GM18511 (cell line): ENCODE measurements around the gene KIAA2012.
"Not testable (repeated sequence)": the region's sequence is repeated elsewhere in the genome, so short reads cannot be mapped to it uniquely, and the experiment has no call there.

ENCODE experiments used
- ATAC-seq: cut with Tn5 transposase; IDR thresholded peaks from one replicate; pipeline ENCODE4 v1.9.1; 2021; ENCODE audit warnings: mild to moderate bottlenecking, moderate library complexity; ENCODE audit not compliant: unreplicated experiment

Gene KIAA2012

DNA sequence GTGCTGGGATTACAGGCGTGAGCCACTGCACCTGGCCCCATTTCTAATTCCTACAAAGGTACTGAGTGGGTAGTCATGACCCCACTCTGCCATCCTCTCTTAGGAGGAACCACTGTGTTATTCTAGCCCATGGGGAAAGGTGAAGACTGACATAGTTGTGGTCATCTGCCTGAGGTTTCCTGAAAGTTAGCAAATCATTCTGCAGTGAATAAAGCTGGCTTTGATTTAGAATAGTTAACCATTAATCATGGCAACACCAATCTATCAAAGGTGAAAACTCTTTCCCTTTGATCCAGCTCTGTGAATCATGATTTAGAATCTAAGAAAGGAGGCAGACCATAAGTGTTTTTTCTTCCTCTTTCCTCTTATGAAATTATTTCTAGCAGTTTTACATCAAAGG is 114.5 kb downstream of the KIAA2012 start:
- ATAC-seq, result no peak

DNA sequence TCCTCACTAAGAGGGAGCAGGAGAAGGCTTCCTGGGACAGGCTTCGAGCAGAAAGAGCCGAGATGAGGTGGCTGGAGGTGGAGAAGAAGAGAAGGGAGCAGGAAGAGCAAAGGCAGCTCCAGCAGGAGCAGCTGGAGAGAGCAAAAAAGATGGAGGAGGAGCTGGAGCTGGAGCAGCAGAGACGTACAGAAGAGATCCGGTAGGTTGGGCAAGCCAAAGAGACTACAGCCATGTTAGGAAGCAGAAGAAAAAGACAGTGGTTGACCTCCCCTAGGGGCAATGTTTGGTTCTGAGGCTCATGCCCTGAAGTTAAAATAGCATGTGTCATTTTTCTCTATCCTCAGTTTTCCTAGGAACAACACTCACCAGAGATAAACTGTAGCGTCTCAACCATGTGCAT is 120.2 kb downstream of the KIAA2012 start:
- no peak for ATAC-seq

DNA sequence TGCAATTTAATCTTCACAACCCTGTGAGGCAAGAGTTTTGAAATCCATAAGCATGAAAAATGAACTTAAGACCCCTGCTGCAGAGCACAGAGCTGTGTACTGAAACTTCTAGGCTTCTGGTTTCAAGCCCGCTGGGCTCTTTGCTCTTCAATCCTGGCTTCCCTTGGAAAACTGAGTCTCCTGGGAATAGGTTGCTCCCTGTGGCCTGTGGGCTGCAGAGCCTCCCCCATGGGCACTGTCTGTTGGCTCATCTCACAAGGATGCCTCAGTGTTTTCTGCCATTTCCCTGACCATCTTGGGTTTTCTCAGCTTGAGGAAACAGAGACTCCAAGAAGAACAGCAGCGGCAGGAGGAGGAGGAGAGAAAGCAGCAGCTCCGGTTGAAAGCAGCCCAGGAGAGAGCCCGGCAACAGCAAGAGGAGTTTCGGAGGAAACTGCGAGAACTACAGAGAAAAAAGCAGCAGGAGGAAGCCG is 120.9 kb downstream of the KIAA2012 start:
- no peak for ATAC-seq

DNA sequence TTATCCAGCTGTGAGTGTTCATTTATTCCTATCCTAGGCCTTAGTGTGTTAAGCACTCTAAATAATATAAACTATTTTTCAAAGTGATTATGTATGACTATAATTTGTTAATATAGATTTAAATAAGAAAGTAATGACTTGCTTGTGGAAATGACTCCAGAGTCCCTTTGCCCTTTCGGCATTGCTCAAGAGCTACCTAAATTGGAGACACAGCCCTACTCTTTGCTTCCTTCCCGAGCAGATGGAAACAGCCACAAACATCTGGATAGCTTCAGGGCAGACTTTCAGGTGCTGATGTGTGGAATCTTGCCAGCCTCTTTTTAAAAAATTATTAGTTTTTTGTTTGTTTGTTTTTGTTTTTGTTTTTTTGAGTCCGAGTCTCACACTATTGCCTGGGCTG is 121.4 kb downstream of the KIAA2012 start:
- no peak for ATAC-seq

DNA sequence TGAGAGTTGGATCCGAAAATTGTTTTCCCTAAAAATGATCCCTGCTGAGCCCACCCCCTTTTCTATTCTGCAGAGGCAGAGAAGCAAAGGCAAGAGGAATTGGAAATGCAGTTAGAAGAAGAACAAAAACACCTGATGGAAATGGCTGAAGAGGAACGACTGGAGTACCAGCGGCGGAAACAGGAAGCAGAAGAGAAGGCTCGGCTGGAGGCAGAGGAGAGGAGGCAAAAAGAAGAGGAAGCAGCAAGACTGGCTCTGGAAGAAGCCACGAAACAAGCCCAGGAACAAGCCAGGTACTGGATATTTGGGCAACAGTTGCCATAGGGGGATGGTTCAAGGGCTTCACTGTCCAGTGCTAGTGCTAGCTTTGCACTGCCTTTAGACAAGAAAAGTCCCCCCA is 123.7 kb downstream of the KIAA2012 start:
- no peak for ATAC-seq

DNA sequence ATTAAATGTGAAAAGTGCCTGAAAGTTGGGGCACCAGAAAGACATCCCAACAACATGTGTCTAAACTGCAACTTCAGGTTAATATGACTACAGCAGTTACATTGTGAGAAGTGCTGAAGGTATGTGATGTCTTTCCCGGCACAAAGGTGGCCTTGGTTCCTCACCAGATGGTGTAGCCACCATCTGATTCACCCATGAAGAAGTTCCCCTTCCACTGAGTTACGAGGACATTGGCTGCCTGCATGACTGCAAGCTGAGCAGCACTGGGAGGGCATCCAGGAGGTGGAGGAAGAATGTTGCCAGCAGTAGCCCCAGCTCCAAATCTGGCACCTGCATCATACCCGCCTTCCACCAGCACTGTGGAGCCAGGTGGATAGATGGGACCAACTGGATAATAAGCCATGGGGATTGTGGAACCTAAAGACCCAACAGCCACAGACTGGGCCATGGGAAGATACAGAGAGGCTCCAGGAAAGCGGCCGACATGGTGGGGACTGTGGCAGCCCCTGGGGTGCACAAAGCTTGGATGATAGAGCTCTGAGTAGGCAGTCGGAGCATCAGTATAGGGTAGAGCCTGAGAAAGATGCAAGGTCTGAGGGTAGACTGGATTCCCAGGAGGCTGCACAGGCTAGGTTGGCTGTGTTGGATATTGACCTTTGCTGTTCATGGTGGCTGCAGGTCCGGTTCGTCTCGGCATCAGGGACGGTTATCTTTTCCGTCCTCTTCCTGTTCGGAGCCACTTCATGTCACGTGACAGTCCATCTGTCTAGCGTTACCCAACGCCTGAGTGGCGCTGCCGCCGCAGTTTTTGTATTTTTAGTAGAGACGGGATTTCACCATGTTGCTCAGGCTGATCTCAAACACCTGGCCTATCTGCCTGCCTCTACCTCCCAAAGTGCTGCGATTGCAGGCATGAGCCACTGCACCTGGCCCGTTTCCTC is 128.4 kb downstream of the KIAA2012 start:
- no peak for ATAC-seq

DNA sequence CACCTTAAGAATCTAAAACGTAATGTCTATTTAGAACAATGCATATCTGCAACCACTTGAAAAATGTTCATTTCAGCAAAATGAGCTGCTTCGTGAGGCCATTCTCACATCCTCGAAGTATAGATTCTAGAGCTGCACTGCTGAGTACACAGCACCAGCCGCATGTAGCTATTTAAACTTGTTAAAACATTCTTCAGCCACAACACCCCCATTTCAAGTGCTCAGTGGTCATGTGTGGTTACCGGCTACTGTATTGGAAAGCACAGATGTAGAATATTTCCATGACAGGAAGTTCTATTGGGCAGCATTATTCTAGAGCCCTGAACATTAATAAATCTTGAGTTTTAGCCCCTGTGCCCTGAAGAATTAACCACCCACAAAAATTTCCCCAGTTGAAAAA is 130.3 kb downstream of the KIAA2012 start:
- no peak for ATAC-seq

DNA sequence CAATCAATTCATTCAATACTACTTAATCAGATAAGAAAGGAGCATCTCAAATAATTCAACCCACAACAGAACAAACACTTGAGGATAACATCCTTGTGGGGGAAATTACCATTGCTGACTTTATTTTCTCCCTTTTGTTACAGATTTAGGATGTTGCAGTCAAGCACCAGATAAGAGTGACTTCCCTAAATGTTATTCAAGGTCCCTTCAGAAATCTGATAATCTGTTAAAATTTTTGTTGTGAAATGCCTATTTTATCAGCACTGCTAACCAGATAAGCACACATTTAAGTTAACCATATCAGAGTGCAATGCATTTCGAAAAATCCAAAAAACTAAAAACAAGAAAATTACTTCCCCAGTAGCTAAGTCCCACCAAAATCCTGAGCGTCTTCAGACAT is 131.8 kb downstream of the KIAA2012 start:
- no peak for ATAC-seq

DNA sequence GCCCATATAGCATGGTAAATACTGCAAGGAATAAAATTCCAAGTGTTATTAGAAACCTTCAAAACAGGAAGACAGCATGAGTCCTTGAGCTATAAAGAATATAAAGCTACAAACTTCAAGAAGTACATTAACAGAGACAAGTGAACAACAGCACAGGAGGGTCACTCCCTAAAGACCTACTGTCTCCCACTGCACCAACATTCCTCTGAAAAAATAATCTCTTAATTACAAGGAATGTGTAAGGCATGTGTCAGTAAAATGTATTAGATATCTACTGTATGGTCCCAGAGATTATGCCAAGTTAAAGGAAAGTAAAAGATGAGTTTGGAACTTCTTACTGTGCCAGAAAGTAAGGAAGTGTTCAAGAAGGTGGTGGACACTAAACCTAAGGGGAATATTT is 135.5 kb downstream of the KIAA2012 start:
- ATAC-seq, result no peak

DNA sequence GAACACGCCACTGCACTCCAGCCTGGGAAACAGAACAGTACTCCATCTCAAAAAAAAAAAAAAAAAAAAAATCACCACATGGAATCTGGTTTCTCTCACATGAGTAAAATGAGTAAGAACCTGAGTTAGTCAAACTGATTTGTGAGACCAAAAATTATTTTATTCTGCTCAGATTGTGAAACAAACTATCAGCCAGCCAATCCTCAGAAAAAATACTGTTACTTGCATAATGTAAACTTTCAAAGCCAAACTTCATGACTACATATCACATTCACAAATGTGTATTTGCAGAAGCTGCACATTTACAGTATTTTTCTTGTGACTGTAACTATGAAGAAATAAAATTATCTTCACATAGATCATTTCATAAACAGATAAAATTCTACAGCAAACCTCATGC is 142.1 kb downstream of the KIAA2012 start:
- ATAC-seq, result no peak

DNA sequence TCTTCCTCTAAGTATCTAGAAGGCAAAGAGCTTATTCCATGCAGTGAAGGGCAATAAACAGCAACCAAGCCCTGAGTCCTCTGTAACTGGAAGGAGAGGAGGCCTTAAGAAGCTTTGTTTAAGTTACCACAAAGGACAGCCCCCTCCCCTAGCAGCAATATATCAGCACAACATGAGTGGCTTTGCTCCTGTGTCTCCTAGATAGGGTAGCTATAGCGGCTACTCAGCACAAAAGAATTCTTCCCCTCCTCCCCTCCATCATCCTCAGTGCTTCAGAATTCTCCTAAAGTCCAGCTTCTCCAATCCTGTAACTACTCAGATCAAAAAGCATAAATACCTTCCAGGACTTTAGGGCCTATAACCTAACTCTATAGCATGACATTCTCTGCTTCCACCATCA is 148.8 kb downstream of the KIAA2012 start:
- no peak for ATAC-seq

DNA sequence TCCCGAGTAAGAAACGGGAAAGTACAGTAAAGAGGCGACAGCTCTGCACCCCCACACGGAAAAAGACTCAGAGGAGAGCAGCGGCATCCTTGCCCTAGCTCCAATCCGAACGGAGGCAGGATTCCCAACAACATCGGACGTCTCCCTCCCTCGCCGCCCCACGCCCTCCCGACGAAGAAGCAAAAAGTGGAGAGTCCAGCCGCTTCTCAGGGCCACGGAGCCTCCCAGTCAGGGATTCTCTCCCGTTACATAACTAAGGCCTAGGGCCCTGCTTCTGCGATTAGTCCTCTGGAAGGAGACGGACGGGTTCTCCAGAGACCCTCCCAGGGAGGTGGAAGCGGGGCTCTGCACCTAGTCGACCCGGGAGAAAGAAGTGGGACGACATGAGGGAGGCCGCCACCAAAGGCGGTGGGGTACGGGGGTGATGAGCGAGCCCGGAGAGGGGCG is 164.8 kb downstream of the KIAA2012 start:
- peak; percentile 43 for ATAC-seq

DNA sequence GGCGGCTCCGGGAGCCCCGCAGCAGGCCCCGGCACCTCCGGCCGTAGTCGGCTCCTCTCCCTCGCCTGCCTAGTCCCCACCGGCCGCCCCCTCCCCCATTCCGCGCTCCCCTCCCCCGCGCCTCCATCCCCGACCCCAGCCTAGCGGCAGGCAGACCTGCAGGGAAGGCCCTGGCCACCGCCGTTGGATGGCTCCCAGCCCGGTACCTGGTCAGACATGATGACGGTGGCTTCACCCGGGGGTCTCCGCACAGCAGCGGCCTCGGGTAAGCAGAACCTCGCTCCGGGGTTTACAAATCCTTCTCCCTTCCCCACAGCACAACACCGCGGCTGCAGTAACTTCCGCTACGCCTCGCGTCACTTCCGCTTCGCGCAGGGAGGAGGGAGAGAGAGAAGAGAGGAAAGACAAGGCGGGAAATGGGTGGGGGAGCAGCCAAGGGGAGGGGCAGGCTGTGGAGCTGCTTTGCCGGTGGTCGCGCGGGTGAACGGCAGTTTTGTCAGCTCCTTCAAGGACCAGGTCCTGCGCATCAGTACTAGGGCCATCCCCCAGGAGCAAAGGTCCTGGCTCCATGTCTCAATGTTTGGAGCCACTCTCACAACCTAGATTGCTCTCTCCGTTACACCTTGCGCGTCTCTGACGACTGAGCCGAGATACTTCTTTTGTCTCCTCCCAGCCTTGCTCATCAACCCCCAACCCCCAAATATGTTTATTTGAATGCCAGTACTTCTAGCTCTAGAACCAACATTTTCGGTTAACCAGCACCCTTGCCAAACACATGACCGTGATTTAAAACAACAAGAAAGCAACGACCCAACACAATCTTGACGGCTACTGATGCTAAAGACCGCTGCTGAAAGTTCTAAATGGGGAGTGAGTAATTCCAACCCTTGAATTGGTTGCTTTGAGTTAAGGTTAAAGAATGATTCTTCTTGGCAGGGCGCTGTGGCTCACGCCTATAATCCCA is 165.5 kb downstream of the KIAA2012 start, which contains the start of gene SUMO1:
TSS of gene SUMO1 (minus strand) at position 364 of the 964 bp plus-strand sequence. CDS start at position 218, 146 bp downstream.
- ATAC-seq, result peak; percentile 97

DNA sequence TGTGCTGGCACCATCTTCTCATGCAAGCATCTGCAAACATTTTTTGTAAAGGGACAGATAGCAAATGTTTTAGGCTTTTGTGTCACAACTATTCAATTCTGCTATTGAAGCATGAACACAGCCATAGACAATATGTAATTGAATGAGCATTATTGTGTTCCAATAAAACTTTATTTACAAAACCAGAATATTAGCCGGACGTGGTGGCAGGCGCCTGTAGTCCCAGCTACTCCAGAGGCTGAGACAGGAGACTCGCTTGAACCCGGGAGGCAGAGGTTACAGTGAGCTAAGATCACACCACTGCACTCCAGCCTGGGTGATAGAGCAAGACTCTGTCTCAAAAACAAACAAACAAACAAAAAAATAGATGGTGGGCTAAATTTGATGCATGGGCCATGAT is 174.7 kb downstream of the KIAA2012 start:
- not testable (repeated sequence) for ATAC-seq

DNA sequence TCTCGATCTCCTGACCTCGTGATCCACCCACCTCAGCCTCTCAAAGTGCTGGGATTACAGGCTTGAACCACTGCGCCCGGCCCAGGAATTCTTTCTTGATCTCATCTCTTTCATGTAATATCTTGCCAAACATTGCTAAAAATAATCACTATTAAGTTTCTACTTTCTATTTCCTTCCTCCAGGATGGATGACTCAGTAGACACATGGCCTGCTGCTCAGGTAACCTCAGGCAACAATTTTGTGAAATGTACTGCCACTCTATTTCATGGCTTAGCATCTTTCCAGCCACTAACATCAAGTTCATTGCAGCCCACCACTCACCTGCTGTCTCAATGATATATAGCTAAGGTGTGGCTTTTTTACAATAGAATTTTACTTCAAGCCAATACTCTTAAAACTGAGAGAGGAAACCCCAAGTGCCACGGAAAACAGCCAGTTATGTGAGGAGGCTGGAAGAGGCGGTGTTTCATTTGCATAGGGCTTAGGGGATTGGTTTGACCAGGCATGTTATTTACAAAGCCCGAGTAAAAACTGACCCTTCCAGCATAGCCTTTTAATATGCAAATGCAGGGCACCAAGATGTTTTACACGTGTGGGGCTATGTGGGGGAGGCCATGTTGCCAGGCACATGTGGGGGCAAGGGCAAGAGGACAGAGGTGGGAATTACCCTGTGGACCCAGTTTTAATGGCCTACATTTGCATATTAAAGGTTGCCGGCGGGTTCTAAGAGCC is 176.6 kb downstream of the KIAA2012 start:
- no peak for ATAC-seq

DNA sequence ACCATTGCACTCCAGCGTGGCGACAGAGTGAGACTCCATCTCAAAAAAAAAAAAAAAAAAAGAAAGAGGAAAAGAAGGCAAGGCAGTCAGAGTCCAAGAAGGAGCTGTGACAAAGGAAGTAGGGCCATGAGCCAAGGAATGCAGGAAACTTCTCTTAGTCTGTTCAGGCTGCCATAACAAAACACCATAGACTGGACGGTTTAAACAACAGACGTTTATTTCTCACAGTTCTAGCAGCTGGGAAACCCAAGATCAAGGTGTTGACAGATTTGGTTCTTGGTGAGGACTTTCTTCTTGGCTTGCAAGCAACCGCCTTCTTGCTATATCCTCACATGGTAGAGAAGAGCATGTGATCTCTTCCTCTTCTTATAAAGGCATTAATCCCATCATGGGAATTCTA is 178.4 kb downstream of the KIAA2012 start:
- no peak for ATAC-seq
